Stimulated activated CD8-positive, alpha-beta memory T cell treated with anti-CD3 and anti-CD28 coated beads, Interleukin-12 subunit alpha, Interleukin-12 subunit beta, amount 100 ng/mL, for 1 hour (primary cell): Measurements from ENCODE around the gene PRRX2.

ENCODE experiments used
- DNase-seq: peaks from one replicate; pipeline ENCODE4 v3.0.0-alpha.2; 2020; ENCODE audit warnings: low read depth

PRRX2 gene

DNA sequence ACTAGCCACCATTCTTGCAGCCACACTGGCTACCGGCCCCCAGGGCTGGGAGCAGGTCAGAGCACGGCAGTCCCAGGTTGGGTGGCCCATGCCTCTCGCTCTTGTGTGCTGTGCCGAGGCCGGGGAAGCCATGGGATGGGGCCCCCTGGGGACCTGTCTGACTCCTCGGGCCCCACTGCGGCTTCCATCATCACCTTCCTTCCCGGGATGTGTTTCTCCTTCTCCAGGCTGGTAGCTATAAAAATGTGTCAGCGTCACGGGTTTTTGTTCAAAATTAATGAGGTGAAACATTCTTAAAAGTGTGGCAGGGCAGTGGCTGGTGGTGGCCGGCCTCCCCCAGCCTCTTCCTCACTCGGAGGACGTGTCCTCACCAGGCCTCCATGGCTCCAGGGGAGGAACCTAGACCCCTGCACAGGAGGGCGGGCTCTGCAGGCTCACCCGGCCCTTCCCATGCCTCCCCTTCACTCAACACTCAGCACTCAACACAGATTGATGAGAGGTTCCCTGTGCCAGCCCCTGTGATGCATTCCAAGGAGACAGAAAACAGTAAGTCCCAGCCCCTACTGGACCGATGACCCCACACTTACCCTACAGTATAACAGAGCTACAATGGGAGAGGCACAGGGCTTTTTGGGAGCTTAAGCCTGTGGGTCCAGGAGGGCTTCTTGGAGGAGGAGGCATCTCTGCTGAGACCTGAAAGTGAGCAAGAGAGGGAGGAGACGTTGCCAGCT, 44.2 kb downstream of the PRRX2 start:
- DNase-seq = no peak

DNA sequence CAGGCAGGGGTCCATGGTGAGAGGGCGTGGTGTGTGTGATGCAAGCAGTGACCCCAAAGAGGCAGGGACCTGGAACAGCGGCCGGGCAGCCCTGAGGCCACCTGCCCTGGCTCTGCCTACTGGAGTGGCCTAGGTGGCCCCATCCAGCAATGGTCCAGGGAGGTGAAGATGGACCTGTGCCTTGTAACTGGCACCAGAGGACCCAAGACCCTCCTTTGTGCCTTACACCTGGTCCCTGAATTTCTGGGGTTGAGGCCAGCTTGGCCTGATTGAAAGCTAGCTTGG, 44.7 kb downstream of the PRRX2 start:
- no peak for DNase-seq

DNA sequence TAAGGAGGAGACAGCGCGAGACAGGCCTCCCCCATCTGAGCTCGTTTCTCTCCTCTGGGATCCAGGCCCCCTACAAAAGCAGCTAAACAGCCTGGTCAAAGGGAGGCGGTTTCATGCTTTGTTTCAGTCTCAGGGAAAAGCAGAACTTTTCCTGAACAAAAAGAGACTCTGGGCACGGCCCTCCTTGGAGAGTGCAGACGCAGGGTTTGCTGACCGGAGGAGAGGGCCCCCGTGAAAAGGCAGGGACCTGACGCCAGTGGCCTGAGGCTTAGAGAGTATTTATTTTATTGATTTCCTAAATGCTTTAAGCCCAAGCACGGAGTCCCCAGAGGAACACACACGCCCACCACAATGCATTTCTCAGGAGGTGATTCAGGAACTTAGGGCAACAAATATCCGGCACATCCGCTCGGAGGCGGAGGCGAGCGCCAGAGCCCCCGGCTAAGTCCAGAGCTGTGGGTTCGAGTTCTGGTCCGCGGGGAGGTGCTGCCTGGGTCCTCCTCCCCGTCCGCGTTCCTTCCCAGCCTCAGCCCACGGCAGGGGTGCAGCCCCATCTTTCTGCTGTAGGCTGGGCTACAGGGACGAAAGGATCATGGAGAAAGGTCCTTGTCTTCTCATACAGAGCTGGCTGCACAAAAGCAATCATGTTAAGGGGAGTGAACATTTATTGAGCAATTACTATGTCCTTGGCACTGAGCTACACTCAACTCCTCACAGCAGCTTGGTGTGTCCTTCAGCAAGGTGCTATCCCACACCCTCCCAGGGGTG, 47.4 kb downstream of the PRRX2 start:
- no peak for DNase-seq

DNA sequence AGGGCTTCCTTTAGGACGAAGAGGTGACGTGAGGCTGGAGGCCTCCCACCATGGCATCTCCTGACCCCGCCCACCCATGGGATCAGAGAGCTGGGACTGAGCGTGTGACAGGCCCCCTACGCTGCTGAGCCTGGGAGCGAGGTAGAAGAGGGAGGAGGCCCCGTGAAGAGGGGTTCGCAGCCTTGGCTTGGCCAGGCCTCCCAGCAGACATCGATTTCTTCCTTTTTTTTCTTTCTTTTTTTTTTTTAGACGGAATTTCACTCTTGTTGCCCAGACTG, 47.9 kb downstream of the PRRX2 start:
- no peak for DNase-seq

DNA sequence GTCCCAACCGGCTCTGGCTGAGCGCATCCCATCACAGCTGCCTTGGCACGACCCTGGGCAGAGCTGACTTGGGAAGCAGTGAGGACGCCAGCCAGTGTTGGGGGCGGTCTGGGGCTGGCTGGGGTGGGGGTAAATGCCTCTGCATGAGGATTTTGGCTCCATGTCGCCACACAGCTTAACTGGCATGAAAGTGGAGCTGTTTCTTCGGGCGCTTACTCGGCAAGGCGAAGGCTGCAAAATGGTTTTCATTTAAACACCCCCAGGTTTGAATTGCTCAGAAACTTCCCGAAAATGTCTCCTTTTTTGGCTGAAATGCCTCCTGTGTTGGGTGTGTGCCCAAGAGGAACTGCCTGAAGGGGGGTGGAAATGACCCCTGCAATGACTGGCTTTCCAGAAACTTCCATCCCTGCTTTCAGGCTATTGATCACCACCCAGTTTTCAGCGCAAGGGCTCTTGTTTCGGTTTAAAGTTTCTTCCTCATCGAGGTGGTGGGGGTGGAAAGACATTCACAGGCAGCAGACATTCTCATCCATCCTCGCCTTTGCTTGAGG, 49.1 kb downstream of the PRRX2 start:
- DNase-seq = no peak

DNA sequence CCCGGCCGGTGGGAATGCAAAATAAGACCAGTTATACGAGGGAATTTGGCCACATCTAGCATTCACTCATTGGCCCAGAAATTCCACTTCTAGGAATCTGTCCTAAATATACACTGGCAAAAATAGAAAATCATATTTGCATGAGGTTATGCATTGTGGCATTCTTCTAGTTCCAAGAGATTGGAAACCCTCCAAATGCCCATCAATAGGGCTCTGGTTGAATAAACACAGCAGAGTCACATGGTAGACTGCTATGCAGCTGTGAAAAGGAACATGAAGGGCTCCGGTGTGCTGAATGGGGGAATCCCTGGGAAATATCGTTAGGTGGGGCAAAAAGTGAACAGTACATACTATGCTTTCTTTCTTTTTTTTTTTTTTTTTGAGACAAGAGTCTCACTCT, 50.6 kb downstream of the PRRX2 start:
- no peak for DNase-seq

DNA sequence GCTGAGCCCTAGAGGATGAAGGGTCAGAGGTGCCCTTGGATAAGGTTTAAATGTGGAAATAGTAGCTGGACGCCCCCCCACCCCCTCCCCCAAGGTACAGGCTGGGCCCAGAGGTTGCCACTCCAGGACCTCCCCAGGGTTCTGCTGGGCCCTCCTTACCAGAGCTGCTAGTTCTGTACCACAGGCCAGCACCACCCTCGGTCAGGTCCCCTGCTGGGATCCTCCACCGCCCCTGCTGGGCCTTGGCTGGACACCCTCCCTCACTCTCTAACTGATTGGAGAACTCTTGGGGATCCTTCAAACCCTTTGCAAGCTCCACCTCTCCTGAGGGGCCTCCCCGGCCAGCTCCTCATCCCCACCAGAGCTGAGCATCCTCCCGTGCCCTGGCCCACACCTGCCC, 52.5 kb downstream of the PRRX2 start:
- no peak for DNase-seq

DNA sequence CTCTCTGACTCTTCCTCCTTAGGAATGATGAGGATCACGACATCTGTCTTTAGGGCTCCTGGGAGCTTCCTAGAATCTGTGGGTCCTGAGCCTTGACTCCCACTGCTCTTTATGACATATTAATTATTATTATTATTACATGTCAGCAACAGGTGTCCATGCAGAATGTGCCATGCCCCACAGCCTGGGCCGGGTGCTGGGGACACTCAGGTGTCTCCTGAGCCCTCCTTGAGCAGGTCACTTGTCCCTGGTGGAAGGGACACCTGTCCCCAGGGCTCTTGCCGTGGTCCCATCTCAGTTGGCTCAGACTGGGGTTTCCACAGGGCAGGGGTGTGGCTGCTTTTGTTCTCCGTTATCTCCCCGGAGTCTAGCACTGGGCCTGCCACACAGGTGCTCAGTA, 53.2 kb downstream of the PRRX2 start:
- DNase-seq = no peak

DNA sequence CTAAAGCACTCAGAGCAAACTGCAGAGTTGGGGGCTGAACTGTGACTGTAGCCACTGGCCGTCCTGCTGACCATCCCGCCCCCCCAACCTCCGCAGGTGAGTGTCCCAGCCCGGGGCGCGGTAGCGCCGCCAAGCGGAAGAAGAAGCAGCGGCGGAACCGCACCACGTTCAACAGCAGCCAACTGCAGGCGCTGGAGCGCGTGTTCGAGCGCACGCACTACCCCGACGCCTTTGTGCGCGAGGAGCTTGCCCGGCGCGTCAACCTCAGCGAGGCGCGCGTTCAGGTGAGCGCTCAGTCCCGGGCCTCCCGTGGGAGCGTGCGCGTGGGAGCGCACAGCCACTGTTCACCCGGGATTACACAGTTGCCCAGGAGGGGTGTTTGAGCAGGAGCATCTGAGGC, 53.7 kb downstream of the PRRX2 start:
- DNase-seq = no peak

DNA sequence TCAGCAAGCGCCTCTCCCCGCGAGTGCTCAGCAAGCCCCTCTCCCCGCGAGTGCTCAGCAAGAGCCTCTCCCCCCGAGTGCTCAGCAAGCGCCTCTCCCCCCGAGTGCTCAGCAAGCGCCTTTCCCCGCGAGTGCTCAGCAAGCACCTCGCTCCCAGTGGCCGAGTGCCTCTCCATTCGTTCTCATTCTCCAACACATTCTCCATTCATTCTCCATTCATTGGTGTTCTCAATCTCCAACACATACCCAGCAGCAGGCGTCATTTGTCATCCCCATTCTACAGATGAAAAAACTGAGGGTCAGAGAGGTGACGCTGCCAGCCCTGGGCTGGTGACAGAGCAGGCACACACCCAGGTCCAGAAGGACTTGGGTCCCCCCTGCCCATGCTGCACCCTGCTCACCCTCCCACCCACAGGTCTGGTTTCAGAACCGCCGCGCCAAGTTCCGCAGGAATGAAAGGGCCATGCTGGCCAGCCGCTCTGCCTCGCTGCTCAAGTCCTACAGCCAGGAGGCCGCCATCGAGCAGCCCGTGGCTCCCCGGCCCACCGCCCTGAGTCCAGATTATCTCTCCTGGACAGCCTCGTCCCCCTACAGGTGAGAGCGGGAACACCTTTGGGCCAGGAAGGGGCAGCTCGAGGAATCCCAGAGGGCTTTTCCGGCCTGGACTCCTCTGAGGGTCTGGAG, 54.9 kb downstream of the PRRX2 start:
- no peak for DNase-seq

DNA sequence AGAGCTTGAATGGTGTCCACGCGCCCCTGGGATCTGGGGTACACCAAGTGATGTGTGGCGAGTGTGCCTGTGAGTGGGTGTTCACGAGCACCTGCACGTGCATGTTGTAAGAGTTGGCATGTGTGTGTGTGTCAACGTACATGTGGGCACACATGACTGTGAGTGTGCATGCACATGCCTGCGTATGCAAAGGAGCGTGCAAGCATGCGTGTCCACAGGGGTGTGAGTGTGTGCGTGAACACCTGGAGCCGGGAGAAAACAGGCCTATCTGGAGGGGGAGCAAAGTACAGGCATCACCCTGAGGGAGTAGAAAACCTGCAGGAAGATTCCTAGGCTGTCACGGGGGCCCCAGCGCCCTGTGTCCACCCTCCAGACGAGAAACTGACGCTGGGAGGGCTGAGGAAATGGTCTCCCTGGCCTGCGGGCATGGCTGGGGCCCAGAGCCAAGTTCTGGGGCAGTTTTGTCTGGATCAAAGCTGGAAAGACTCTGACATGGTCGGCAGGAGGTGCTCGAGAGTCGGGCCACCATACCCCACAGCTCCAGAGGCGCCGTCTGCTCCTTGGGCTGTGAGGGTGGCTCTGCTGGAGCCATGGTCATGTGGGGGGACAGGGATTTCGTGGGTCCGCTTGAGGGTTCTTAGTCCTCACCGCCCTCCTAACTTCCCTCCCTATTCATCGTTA, 55.6 kb downstream of the PRRX2 start:
- no peak for DNase-seq

DNA sequence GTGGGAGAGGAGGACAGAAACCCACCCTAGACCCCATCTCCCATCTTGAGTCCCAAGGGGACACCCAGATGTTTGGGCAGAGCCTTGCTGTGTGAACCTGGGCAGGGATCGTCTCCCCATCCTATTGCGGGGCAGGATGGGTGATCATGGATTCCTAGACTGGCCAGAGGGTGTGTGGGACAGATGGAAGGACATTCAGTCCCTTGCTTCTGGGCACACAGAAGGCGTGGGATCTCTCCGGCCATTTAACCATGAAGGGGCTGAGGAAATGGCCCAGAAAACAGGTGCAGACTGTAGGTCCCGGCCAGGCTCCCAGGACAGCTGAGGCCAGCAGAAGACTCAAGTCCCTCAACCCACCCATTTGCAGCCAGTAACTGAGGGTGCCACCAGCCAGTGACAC, 57.5 kb downstream of the PRRX2 start:
- DNase-seq = no peak

DNA sequence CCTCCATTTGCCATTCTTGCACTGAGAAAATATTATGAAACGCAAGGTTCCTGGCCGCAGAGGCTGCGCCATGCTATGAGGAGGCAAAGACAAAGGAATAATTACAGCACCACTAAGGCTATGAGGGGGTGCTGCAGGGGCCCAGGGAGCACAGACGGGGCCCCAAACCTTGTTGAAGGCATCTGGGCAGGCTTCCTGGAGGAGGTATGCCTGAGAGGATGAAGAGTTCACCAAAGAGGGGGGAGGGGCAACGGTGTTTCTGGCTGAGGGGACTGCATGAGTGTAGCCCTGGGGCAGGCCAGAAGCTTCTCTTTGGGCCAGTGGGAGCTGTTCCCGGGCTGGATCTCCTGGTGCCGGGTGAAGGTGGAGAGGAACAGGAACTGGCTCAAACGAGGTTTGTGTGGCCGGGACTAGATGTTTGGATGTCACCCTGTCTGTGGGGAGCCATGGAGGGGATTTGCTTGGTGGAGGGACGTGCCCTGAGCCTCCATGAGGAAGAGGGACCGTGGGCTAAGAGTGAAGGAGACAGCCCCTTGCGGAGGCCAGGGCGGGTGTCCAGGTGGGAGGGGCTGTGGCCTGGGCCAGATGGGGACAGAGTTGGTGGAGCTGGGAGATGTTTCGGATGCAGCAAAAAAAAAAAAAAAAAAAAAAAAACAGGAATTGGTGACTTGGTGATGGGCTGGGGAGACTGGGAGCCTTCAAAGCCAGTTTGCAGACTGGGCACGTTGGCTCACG, 59.2 kb downstream of the PRRX2 start:
- DNase-seq = no peak

DNA sequence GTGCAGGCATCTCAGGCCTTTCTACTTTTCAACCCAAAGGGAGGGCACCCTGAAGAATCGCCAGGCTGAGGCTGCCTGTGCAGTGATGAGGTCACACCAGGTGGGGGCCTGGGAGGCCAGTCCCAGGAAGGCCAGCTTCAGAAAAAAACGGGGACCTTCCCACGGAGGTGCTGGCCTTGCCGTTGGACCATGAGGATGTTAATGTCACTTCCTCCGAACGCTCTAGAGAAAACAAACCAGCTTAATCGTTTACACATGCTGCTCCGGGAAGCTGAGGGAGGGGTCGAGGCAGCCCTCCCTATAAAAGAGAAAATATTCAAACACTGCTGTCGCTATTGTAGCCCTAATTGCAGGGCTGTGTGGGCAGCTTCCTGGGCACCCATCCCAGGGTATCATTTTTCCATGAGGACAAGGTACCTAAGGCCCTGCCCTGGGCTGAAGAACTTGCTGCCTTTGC, 60.4 kb downstream of the PRRX2 start:
- no peak for DNase-seq

DNA sequence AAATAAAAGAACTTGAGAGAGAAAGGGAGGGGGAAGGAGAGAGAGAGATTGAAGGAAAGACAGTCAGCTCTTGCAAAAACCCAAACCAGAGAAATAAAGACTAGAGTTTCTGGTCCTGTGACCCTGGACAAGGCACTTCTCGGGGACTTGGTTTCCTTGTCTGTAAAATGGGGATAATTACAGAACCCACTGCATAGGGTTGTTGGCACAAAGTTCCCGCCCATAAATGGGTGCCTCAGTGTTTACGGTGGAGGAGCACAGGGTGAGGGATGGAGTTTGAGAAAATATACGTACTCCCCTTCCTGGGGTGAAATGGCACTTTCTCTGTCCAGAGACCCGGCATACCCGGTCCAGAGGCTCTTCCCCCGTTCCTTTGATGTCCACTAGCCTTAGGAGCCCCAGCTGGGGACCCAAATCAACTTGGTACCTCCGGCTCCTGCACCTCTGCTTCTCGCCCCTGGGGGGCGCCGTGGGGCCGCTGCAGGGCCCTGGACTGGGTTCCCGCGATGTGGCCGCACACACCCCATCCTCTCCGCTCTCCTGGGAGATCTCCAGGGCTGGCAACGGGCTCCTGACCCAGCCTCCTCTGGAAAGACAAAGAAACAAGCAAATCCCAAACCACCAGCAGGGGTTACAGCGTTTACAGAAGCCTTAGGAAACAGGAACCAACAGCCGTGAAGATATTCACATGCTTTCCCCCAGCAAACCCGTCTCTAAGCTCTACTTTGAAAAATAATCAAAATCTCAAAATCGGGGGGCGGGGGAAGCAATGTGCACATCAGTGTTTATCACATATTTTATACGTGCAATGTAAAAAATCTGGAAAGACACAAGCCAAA, 61.1 kb downstream of the PRRX2 start:
- peak; percentile 24 for DNase-seq

DNA sequence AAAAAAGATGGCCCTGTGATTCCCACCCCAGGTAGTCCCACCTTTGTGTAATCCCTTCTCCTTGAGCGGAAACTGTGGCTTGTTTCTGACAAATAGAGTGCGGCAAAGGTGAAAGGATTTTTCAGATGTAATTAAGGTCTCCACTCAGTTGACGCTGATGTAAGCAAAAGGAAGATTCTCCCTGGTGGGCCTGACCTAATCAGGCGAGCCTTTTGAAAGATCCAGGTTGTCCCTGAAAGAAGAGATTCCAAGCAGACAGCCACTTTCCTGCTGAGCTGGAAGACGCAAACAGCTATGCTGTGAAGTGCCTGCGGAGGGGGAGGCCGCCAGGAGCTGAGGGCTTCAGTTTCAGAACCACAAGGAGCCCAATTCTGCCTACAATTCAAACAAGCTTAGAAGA, 63.3 kb downstream of the PRRX2 start:
- DNase-seq = no peak

DNA sequence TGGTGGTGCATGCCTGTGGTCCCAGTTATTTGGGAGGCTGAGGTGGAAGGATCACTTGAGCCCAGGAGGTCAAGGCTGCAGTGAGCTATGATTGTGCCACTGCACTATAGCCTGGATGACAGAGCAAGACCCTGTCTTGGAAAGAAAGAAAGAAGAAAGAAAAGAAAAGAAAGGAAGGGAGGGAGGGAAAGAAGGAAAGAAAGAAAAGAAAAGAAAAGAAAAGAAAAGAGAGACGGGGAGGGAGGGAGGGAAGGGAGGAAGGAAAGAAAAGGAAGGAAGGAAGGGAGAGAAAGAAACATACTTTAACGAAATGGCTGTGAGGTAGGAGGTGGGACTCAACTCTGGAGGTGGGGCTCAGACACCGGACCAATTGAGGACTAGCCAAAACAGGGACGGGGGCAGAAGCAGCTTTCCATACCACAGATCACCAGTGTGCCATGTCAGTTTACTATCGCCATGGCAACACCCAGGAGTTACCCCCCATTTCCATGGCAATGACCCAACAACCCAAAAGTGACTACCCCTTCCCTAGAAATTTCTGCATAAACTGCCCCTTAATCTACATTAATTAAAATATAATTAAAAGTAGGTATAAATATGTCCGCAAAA, 66.1 kb downstream of the PRRX2 start:
- no peak for DNase-seq

DNA sequence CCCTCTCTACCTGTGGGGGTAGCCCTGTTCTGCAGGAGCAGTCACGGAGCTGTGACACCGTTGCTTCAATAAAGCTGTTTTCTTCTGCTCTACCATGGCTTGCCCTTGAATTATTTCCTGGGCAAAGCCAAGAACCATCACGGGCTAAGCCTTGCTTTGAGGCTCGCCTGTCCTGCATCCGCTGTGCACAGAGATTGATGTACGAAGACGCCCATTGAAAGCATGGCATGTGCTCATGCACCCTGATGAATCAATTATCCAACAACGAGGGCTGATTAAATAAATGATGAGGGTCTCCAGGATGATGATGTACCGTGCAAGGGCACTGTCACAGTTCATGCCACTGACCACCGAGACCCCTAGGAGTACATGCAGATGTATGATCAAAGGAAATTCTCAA, 66.7 kb downstream of the PRRX2 start:
- no peak for DNase-seq

DNA sequence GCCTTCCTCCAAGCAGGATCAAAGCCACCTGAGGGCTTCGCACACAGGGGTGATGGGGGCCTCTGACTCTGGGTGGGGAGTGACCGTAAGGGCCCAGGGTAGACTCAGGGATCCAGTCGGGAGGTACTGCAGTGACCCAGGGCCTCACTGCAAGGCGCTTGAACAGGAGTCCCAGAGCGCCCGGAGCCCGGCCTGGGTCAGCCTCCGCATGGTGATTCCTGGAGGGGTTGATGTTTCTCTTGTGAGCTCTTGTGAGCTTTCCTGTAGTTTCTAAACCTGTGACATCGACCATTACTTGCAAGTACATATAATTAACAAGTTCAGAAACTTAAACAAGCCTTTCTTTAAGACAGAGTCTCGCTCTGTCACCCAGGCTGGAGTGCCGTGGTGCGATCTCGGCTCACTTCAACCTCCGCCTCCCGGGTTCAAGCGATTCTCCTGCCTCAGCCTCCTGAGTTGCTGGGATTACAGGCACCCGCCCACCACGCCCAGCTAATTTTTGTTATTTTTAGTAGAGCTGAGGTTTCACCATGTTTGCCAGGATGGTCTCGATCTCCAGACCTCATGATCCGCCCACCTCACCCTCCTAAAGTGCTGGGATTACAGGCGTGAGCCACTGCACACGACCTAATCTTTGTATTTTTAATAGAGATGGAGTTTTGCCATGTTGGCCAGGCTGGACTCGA, 67.6 kb downstream of the PRRX2 start:
- no peak for DNase-seq

DNA sequence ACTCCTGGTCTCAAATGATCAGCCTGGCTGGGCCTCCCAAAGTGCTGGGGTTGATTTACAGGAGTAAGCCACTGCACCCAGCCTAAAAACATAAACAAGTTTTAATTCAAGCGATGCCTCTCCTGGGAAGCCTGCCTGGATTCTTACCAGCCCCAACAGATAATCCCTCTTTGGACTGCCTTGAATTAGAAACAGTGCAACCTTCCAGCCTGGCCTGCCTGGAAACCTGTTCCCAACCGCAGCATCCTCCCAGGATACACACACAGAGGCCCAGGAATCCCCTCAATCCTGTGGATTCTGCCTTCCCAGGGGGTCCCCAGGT, 68.1 kb downstream of the PRRX2 start:
- DNase-seq = no peak
